Measurements from ENCODE around the gene DNAJA3.

GRCh38 chr16:4412854-4413253 lies 12.8 kb upstream of the DNAJA3 start:
- TF ChIP-seq MXI1 (IDR thresholded peaks at IDR 0.05; ENCODE audit: borderline replicate concordance, low read depth, low read length) = no peak
- no peak for TF ChIP-seq CTCF (conservative IDR thresholded peaks at IDR 0.05; ENCODE audit: low read depth, low read length)
- no peak for TF ChIP-seq MAZ (IDR thresholded peaks at IDR 0.05; ENCODE audit: borderline replicate concordance, low read depth, low read length)
- no peak for TF ChIP-seq POLR2A (IDR thresholded peaks at IDR 0.05; ENCODE audit: low read depth, low read length)
- TF ChIP-seq CEBPB (IDR thresholded peaks at IDR 0.05; ENCODE audit: low read depth, low read length) = no peak
- no peak for TF ChIP-seq SMC3 (IDR thresholded peaks at IDR 0.05; ENCODE audit: low read depth, low read length)
- no peak for TF ChIP-seq FOS (IDR thresholded peaks at IDR 0.05; ENCODE audit: low read depth, low read length)
- TF ChIP-seq, protein P1, sequence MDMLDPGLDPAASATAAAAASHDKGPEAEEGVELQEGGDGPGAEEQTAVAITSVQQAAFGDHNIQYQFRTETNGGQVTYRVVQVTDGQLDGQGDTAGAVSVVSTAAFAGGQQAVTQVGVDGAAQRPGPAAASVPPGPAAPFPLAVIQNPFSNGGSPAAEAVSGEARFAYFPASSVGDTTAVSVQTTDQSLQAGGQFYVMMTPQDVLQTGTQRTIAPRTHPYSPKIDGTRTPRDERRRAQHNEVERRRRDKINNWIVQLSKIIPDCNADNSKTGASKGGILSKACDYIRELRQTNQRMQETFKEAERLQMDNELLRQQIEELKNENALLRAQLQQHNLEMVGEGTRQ (IDR thresholded peaks at IDR 0.05; ENCODE audit: low read depth, low read length) = no peak
- no peak for TF ChIP-seq NFE2L2 (IDR thresholded peaks at IDR 0.05; ENCODE audit: low read depth, low read length)
- no peak for TF ChIP-seq RCOR1 (IDR thresholded peaks at IDR 0.05; ENCODE audit: insufficient replicate concordance, low read length)
- no peak for TF ChIP-seq RAD21 (IDR thresholded peaks at IDR 0.05; ENCODE audit: low read length)
- no peak for TF ChIP-seq CHD1 (IDR thresholded peaks at IDR 0.05; ENCODE audit: low read depth, low read length)
- TF ChIP-seq RFX5 (IDR thresholded peaks at IDR 0.05; ENCODE audit: low read depth, low read length) = no peak
